WTC11 (cell line): Measurements from ENCODE around the gene TM9SF3. TPM values are rescaled to one million over a fixed set of nuclear protein-coding genes. Genes with fewer than 3 reads are reported as not detected.

Experiments
- ATAC-seq: fragments of 200-7000 bp; cut with Tn5 transposase; 2 replicates; pipeline ENCODE4 v1.10.0; 2021; ENCODE audit warnings: mild to moderate bottlenecking, moderate library complexity
- CTCF ChIA-PET: fragments of 300-600 bp; sonication (Branson Sonifier 250); formaldehyde crosslinking; loops from one replicate; lab custom pipeline; 2021; ENCODE audit warnings: antibody characterized with exemption; lab: Charles Lee
- POLR2A ChIA-PET: fragments of 350-600 bp; sonication (Branson Sonifier 250); formaldehyde crosslinking; loops from one replicate; lab custom pipeline; 2021; ENCODE audit warnings: antibody characterized with exemption; lab: Charles Lee
- DNase-seq: peaks from one replicate; pipeline ENCODE4 v3.0.0; 2021; ENCODE audit warnings: low spot score
- H3K27ac Mint-ChIP-seq: 2 replicates; pipeline ENCODE4 v1.8.0; 2021; ENCODE audit warnings: mixed read lengths
- H3K27me3 Mint-ChIP-seq: 2 replicates; pipeline ENCODE4 v1.8.0; 2021; ENCODE audit warnings: low read depth, mild to moderate bottlenecking, moderate library complexity, mixed read lengths
- H3K36me3 Mint-ChIP-seq: 2 replicates; pipeline ENCODE4 v1.8.0; 2021; ENCODE audit warnings: mixed read lengths
- H3K4me1 Mint-ChIP-seq: 2 replicates; pipeline ENCODE4 v1.8.0; 2022; ENCODE audit warnings: mixed read lengths
- H3K4me3 Mint-ChIP-seq: 2 replicates; pipeline ENCODE4 v1.8.0; 2021; ENCODE audit warnings: mild to moderate bottlenecking, moderate library complexity, mixed read lengths
- H3K9me3 Mint-ChIP-seq: 2 replicates; pipeline ENCODE4 v1.8.0; 2021; ENCODE audit warnings: mixed read lengths
- AFF4 ChIP-seq: sonication (generic); formaldehyde crosslinking; IDR thresholded peaks from 2 replicates; pipeline ENCODE4 v1.8.1; 2023; ENCODE audit warnings: mild to moderate bottlenecking, missing genetic modification reagents, borderline replicate concordance
- ATF3 ChIP-seq: sonication (generic); formaldehyde crosslinking; conservative IDR thresholded peaks from 2 replicates; pipeline ENCODE4 v1.8.1; 2022; ENCODE audit warnings: mild to moderate bottlenecking, missing genetic modification reagents
- CDX4 ChIP-seq: fragments of 250-450 bp; sonication (Bioruptor Pico); IDR thresholded peaks from 2 replicates; pipeline ENCODE4 v1.9.0; 2021; ENCODE audit warnings: moderate library complexity, mild to moderate bottlenecking, inconsistent platforms, borderline replicate concordance
- CREM ChIP-seq: sonication (generic); formaldehyde crosslinking; IDR thresholded peaks from 2 replicates; pipeline ENCODE4 v1.8.1; 2022; ENCODE audit warnings: mild to moderate bottlenecking, missing genetic modification reagents, moderate library complexity
- E2F4 ChIP-seq: sonication (generic); formaldehyde crosslinking; IDR thresholded peaks from 2 replicates; pipeline ENCODE4 v1.8.1; 2022; ENCODE audit warnings: low read depth, mild to moderate bottlenecking, moderate library complexity, missing genetic modification reagents, borderline replicate concordance
- GABPB1 ChIP-seq: sonication (generic); formaldehyde crosslinking; IDR thresholded peaks from 2 replicates; pipeline ENCODE4 v1.8.1; 2023; ENCODE audit warnings: mild to moderate bottlenecking, missing genetic modification reagents
- GTF2I ChIP-seq: fragments of 250-450 bp; sonication (Bioruptor Pico); conservative IDR thresholded peaks from 2 replicates; pipeline ENCODE4 v1.4.0; 2021; ENCODE audit warnings: mild to moderate bottlenecking
- KAT7 ChIP-seq: sonication (generic); formaldehyde crosslinking; IDR thresholded peaks from 2 replicates; pipeline ENCODE4 v1.8.1; 2023; ENCODE audit warnings: missing genetic modification reagents, mild to moderate bottlenecking, borderline replicate concordance
- MYBL2 ChIP-seq: sonication (generic); formaldehyde crosslinking; IDR thresholded peaks from 2 replicates; pipeline ENCODE4 v1.8.1; 2023; ENCODE audit warnings: mild to moderate bottlenecking, moderate library complexity, missing genetic modification reagents
- NFYB ChIP-seq: sonication (generic); formaldehyde crosslinking; conservative IDR thresholded peaks from 2 replicates; pipeline ENCODE4 v1.8.0; 2022; ENCODE audit warnings: low read depth, missing genetic modification reagents
- PRDM15 ChIP-seq: sonication (generic); formaldehyde crosslinking; IDR thresholded peaks from 2 replicates; pipeline ENCODE4 v1.8.0; 2022; ENCODE audit warnings: missing genetic modification reagents
- SMAD3 ChIP-seq: sonication (generic); formaldehyde crosslinking; IDR thresholded peaks from 2 replicates; pipeline ENCODE4 v1.8.0; 2022; ENCODE audit warnings: missing genetic modification reagents, mild to moderate bottlenecking, borderline replicate concordance
- TP53 ChIP-seq: sonication (generic); formaldehyde crosslinking; IDR thresholded peaks from 2 replicates; pipeline ENCODE4 v1.8.1; 2023; ENCODE audit warnings: mild to moderate bottlenecking, missing genetic modification reagents
- ZBTB21 ChIP-seq: sonication (generic); formaldehyde crosslinking; IDR thresholded peaks from 2 replicates; pipeline ENCODE4 v1.8.1; 2023; ENCODE audit warnings: mild to moderate bottlenecking, missing genetic modification reagents, borderline replicate concordance
- ZBTB43 ChIP-seq: sonication (generic); formaldehyde crosslinking; IDR thresholded peaks from 2 replicates; pipeline ENCODE4 v1.8.1; 2023; ENCODE audit warnings: mild to moderate bottlenecking, missing genetic modification reagents
- ZNF121 ChIP-seq: sonication (generic); formaldehyde crosslinking; IDR thresholded peaks from 2 replicates; pipeline ENCODE4 v1.8.0; 2023; ENCODE audit warnings: missing genetic modification reagents
- ZNF512 ChIP-seq: sonication (generic); formaldehyde crosslinking; IDR thresholded peaks from 2 replicates; pipeline ENCODE4 v1.8.1; 2022; ENCODE audit warnings: missing genetic modification reagents, borderline replicate concordance
- total RNA-seq: library from RNA; stranded (reverse); gene quantifications from 3 replicates; pipeline ENCODE4 v1.2.3, GENCODE V29; 2021

Gene TM9SF3
- total RNA-seq, 1 experiment from 2014 or later: 116 TPM

- Mint-ChIP-seq H3K9me3 (no peaks in the 10 kb centered on the region), H3K27ac (no peak overlapping the region), H3K4me1 (peaks cover 5% of the 10 kb centered on the region; the same call in 1 of the 2 replicates), H3K4me3 (no peak overlapping the region), H3K27me3 (no peaks in the 10 kb centered on the region), H3K36me3 (peaks cover 30% of the 10 kb centered on the region)
- ChIA-PET CTCF (no interaction called here), POLR2A (no interaction called here)
- DNase-seq (no peak), ATAC-seq (no peak)
- TF ChIP-seq CDX4 (no peak), ZBTB43 (no peak), ZNF512 (CRISPR knock-in tag) (no peak), CREM (CRISPR knock-in tag) (no peak), PRDM15 (CRISPR knock-in tag) (no peak), KAT7 (CRISPR knock-in tag) (no peak), ZBTB21 (no peak), TP53 (CRISPR knock-in tag) (no peak)
Observed at GRCh38 chr10:96529634-96530279, 57.1 kb downstream of the TM9SF3 start.

GRCh38 chr10:96524741-96525140 lies 62.1 kb downstream of the TM9SF3 start:
- H3K4me3 Mint-ChIP-seq: no peak overlapping the region
- peak overlapping the region; percentile 19; the same call in 1 of the 2 replicates for H3K27ac Mint-ChIP-seq
- H3K27me3 Mint-ChIP-seq: no peaks in the 10 kb centered on the region
- ChIA-PET POLR2A (no interaction called here), CTCF (interaction anchor here (1.8 kb wide), 1 partner anchor 154 kb away, joined by 4 read pairs; no protein-coding TSS in a partner anchor)
- ATAC-seq: no peak
- H3K9me3 Mint-ChIP-seq: no peaks in the 10 kb centered on the region
- no peak for DNase-seq
- H3K4me1 Mint-ChIP-seq: no peaks in the 10 kb centered on the region
- peaks cover 36% of the 10 kb centered on the region for H3K36me3 Mint-ChIP-seq
- TF ChIP-seq CDX4 (no peak), GABPB1 (CRISPR knock-in tag) (no peak), GTF2I (CRISPR knock-in tag) (no peak), E2F4 (CRISPR knock-in tag) (no peak), AFF4 (CRISPR knock-in tag) (no peak), ATF3 (CRISPR knock-in tag) (no peak), NFYB (CRISPR knock-in tag) (no peak), MYBL2 (CRISPR knock-in tag) (no peak), SMAD3 (CRISPR knock-in tag) (no peak), ZNF121 (CRISPR knock-in tag) (no peak), KAT7 (CRISPR knock-in tag) (no peak)
